ENCODE measurements around the gene SUCLG1.

SUCLG1 gene

DNA sequence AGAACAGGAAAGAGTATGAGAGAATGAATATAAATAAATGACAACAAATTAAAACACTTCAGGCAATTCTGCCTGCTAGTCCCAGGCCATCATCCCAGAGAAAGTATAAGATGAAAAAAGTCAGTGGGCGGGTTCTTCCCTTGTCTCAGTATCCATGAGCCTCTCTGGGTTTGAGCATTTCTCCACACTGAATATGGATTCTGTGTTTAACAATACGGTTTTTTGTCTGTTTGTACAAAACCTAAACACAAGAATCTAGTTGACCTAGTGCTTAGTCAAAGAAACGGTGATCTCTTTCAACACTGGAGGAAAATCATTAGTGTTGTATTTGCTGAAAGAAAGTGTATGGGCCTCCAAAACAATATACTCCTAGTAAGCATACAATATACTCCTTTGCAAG is 10.0 kb downstream of the SUCLG1 start:
- Histone ChIP-seq H3K4me1 (peaks cover 18% of the 10 kb centered on the region), H3K9me3 (ENCODE audit: control insufficient read depth, low read length) (no peaks in the 10 kb centered on the region), H3K27me3 (ENCODE audit: control insufficient read depth, insufficient read depth, low read length) (no peaks in the 10 kb centered on the region), H2AFZ (no peak overlapping the region), H3K27ac (no peak overlapping the region), H3K9ac (no peak overlapping the region), H3K4me3 (ENCODE audit: low read depth, low read length) (no peak overlapping the region), H3K4me2 (ENCODE audit: low read length) (no peak overlapping the region), H3K79me2 (peaks cover 24% of the 10 kb centered on the region), H3K36me3 (ENCODE audit: control insufficient read depth, insufficient read depth, low read length) (no peaks in the 10 kb centered on the region)
- TF ChIP-seq, protein P1, sequence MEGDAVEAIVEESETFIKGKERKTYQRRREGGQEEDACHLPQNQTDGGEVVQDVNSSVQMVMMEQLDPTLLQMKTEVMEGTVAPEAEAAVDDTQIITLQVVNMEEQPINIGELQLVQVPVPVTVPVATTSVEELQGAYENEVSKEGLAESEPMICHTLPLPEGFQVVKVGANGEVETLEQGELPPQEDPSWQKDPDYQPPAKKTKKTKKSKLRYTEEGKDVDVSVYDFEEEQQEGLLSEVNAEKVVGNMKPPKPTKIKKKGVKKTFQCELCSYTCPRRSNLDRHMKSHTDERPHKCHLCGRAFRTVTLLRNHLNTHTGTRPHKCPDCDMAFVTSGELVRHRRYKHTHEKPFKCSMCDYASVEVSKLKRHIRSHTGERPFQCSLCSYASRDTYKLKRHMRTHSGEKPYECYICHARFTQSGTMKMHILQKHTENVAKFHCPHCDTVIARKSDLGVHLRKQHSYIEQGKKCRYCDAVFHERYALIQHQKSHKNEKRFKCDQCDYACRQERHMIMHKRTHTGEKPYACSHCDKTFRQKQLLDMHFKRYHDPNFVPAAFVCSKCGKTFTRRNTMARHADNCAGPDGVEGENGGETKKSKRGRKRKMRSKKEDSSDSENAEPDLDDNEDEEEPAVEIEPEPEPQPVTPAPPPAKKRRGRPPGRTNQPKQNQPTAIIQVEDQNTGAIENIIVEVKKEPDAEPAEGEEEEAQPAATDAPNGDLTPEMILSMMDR (IDR thresholded peaks at IDR 0.05): no peak

DNA sequence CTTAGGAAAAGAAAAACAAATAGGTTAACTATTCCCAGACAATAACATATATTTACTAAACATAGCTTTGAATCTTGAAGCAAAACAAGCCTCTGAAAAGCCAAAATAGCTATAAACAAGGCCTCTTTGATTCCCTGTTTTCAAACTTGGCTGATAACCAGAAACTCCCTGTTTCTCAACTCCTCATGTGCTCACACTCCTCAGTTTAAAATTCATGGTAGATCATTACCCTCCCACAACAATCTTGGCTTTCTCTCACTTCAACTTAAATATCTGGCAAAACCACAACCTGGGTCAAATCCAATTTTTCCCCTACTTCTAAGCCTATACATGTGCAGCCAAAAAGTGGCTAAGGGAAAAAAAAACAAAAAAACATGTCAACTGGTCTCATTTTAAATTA is 15.6 kb downstream of the SUCLG1 start:
- no peak overlapping the region for H3K27ac ChIP-seq
- TF ChIP-seq, protein P1 (IDR thresholded peaks at IDR 0.05): no peak
- H2AFZ ChIP-seq: no peak overlapping the region

DNA sequence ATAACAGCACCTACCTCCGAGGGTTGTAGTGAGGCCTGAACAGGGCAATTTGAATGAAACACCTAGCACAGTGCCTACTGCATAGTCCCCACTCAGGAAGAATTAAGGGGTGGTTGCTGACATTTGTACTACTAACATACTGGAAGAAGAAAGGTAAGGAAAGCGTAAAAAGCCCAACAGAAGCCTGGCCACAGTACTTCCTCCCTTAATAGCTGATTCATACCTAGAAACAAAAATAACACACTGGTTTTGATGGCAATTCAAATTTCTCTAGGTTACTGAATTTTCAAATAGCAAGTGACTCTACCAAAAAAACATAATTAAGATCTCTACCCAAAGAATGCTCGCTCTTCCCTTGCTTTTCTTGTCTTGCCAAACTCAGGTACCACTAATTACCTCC is 16.2 kb downstream of the SUCLG1 start:
- TF ChIP-seq, protein P1 (IDR thresholded peaks at IDR 0.05): no peak
- Histone ChIP-seq H3K9ac (no peak overlapping the region), H3K4me2 (ENCODE audit: low read length) (no peak overlapping the region), H3K9me3 (ENCODE audit: control insufficient read depth, low read length) (no peaks in the 10 kb centered on the region), H3K27me3 (ENCODE audit: control insufficient read depth, insufficient read depth, low read length) (no peaks in the 10 kb centered on the region), H2AFZ (no peak overlapping the region), H3K27ac (no peak overlapping the region), H3K4me1 (no peaks in the 10 kb centered on the region), H3K79me2 (peaks cover 2% of the 10 kb centered on the region), H3K36me3 (ENCODE audit: control insufficient read depth, insufficient read depth, low read length) (no peaks in the 10 kb centered on the region), H3K4me3 (ENCODE audit: low read depth, low read length) (no peak overlapping the region)

More for the DNA sequence above, 15.6 kb downstream of the SUCLG1 start:
- H3K4me1 ChIP-seq: no peaks in the 10 kb centered on the region
- H3K79me2 ChIP-seq: peaks cover 2% of the 10 kb centered on the region
- H3K9ac ChIP-seq: no peak overlapping the region
- H3K4me3 ChIP-seq (ENCODE audit: low read depth, low read length): no peak overlapping the region
- no peaks in the 10 kb centered on the region for H3K27me3 ChIP-seq (ENCODE audit: control insufficient read depth, insufficient read depth, low read length)
- no peaks in the 10 kb centered on the region for H3K36me3 ChIP-seq (ENCODE audit: control insufficient read depth, insufficient read depth, low read length)
- H3K9me3 ChIP-seq (ENCODE audit: control insufficient read depth, low read length): no peaks in the 10 kb centered on the region
- no peak overlapping the region for H3K4me2 ChIP-seq (ENCODE audit: low read length)

DNA sequence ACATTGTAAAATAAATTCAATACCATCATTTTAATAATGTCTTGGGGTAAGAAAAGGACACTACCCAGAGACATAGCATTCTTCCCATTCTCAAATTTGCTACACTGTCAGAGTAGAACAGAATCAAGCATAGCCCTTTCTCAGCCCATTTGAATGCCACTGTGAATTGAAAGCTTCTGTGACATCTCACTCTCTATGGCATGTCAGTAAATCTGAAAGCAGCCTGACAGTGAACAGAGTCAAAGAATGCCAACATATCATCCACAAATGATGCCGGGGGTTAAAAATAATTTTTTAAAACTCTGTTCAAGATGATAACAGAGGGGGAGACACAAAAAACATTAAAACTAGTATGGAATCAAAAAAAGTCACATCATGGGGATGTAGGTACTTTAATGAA is 17.6 kb downstream of the SUCLG1 start:
- Histone ChIP-seq H3K4me1 (no peaks in the 10 kb centered on the region), H3K4me3 (ENCODE audit: low read depth, low read length) (no peak overlapping the region), H3K36me3 (ENCODE audit: control insufficient read depth, insufficient read depth, low read length) (no peaks in the 10 kb centered on the region), H3K27me3 (ENCODE audit: control insufficient read depth, insufficient read depth, low read length) (no peaks in the 10 kb centered on the region), H3K4me2 (ENCODE audit: low read length) (no peak overlapping the region), H3K27ac (no peak overlapping the region), H3K9me3 (ENCODE audit: control insufficient read depth, low read length) (no peaks in the 10 kb centered on the region), H2AFZ (no peak overlapping the region), H3K9ac (no peak overlapping the region), H3K79me2 (peaks cover 2% of the 10 kb centered on the region)
- TF ChIP-seq, protein P1 (IDR thresholded peaks at IDR 0.05): no peak

DNA sequence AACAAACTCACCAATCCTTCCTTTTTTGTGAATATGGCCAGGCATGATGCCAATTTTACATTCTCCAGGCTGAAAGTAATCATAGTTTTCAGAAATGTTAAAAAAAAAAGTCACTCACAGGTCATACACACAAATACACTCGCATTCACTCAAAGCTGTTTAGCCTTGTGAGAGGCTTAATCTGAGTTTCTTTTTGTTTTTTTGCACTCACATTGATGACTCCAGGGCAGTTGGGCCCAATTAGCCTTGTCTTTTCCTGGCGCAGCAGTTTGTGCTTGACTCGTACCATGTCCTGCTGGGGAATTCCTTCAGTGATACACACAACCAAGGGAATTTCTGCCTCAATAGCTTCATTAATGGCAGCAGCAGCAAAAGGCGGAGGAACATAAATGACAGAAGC is 18.0 kb downstream of the SUCLG1 start:
- H3K9ac ChIP-seq: no peak overlapping the region
- TF ChIP-seq, protein P1 (IDR thresholded peaks at IDR 0.05): no peak
- H3K4me2 ChIP-seq (ENCODE audit: low read length): no peak overlapping the region
- no peak overlapping the region for H3K27ac ChIP-seq
- H3K79me2 ChIP-seq: peaks cover 2% of the 10 kb centered on the region
- H2AFZ ChIP-seq: no peak overlapping the region
- no peaks in the 10 kb centered on the region for H3K27me3 ChIP-seq (ENCODE audit: control insufficient read depth, insufficient read depth, low read length)
- no peaks in the 10 kb centered on the region for H3K9me3 ChIP-seq (ENCODE audit: control insufficient read depth, low read length)
- H3K36me3 ChIP-seq (ENCODE audit: control insufficient read depth, insufficient read depth, low read length): no peaks in the 10 kb centered on the region
- H3K4me3 ChIP-seq (ENCODE audit: low read depth, low read length): no peak overlapping the region
- no peaks in the 10 kb centered on the region for H3K4me1 ChIP-seq
